ENCODE results near the gene TGDS.
A peak's percentile ranks its signal among the peaks of the same experiment; 100 is the strongest.
"Not testable (repeated sequence)": the region's sequence is repeated elsewhere in the genome, so short reads cannot be mapped to it uniquely, and the experiment has no call there.

TGDS gene, protein sequence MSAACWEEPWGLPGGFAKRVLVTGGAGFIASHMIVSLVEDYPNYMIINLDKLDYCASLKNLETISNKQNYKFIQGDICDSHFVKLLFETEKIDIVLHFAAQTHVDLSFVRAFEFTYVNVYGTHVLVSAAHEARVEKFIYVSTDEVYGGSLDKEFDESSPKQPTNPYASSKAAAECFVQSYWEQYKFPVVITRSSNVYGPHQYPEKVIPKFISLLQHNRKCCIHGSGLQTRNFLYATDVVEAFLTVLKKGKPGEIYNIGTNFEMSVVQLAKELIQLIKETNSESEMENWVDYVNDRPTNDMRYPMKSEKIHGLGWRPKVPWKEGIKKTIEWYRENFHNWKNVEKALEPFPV

DNA sequence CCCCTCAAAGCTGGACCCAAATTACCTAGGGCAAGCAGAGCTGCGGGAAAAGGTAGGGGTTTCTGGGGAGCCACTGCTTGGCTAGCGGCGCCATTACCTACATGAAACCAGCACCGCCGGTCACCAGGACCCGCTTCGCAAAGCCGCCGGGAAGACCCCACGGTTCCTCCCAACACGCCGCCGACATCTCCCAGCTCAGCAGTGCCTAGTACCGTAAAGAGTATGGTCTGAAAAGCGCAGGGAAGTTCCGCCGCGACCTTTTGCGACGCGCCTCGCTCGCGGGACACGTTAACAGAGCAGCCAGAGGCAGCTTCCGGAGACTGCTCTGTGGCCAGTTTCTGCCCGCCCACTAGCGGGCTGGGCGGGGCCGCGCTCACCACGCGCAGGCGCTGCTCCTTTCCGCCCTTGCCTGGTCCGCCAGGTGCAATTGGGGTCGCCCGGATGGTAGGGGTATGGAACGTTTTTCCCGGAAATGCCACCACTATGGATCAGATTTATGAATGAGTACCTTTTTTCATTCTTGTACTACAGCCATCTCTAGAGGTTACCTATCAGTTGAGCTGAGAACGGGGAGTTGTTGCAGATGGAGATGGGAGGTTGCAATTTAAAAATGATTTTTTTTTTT, at the start of gene TGDS:
Gene TGDS, minus strand, starts transcription at position 203 of the 625 bp plus-strand sequence. Its CDS starts 16 bp downstream, at position 187.
- DNase-seq, result peak; percentile 91

DNA sequence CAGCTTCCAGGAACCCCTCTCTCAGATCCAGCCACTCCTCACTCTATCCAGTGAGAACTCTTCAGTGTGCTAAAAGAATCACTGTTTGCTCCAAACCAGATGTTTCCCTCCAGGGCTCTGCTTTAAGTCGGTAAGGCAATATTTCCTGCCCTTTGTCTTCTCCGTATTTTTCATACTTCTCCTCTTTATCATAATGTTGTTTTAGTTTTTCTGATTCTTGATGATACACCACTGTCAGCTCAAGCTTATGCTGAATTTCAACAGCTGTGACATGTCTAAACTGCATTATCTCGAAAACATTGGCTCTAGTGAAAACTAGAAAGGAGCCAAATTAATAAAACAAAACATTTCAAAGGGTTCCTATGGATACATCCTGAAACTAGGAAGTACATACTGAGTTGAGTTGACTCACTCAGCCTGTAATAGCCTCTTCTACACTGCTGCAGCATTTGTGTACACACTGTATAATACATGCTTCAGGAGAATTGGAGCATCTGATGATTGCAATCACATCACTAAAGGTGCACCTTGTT, 45.5 kb upstream of the TGDS start:
- DNase-seq, result no peak

DNA sequence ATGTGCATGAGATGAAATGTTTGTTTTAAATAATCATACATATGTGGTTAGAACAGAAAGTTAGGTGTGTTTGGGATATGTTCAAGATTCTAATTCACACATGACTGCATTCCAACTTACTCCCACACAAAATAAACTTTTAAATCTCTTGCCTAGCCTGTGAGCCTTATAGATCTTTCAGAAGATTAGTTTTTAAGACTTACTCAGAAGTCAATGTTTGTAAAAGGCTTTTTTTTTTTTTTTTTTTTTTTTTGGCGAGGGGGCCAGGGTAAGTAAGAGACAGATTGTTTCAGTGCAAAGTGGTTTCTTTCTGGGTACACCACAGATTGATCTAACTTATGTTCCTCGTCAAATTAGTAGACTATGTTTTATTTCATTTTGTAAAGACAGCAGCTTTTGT, 44.8 kb upstream of the TGDS start:
- DNase-seq, result no peak

DNA sequence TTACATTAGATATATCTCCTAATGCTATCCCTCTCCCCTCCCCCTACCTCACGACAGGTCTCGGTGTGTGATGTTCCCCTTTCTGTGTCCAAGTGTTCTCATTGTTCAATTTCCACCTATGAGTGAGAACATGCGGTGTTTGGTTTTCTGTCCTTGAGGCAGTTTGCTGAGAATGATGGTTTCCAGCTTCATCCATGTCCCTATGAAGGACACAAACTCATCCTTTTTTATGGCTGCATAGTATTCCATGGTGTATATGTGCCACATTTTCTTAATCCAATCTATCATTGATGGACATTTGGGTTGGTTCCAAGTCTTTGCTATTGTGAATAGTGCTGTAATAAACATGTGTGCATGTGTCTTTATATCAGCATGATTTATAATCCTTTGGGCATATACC, 41.7 kb upstream of the TGDS start:
- not testable (repeated sequence) for DNase-seq

DNA sequence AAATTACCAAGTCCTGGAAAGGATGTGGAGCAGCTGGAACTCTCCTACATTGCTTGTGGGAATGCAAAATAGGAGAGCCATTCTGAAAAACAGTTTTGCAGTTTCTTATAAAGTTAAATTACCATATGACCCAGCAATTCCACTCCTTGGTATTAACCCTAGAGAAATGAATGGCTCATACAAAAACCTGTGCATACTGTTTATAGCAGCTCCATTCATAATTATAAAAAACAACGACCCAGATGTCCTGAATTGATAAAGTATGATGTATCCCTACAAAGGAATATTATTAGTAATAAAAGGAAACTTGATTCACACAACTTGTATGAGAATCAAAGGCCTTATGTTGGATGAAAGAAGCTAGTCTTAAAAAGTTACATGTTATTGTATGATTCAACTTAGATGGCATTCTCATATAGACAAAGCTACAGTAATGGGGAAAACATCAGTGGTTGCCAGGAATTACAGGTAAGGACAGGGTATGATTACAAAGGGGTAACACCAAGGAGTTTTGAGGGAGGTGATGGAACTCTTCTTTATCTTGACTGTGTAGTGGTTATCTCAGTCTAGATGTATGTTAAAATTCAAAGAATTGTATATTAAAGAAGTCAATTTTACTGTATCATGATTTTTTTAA, 41.1 kb upstream of the TGDS start:
- no peak for DNase-seq

DNA sequence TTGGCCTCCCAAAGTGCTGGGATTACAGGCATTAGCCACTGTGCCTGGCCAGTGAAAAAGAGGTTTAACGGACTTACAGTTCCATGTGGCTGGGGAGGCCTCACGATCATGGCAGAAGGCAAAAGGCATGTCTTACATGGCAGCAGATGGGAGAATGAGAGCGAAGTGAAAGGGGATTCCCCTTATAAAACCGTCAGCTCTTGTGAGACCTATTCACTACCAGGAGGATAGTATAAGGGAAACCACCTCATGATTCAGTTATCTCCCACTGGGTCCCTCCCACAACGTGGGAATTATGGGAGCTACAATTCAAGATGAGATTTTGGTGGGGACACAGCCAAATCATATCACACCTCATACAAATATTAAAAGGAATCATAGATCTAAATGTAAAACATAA, 40.1 kb upstream of the TGDS start:
- not testable (repeated sequence) for DNase-seq

DNA sequence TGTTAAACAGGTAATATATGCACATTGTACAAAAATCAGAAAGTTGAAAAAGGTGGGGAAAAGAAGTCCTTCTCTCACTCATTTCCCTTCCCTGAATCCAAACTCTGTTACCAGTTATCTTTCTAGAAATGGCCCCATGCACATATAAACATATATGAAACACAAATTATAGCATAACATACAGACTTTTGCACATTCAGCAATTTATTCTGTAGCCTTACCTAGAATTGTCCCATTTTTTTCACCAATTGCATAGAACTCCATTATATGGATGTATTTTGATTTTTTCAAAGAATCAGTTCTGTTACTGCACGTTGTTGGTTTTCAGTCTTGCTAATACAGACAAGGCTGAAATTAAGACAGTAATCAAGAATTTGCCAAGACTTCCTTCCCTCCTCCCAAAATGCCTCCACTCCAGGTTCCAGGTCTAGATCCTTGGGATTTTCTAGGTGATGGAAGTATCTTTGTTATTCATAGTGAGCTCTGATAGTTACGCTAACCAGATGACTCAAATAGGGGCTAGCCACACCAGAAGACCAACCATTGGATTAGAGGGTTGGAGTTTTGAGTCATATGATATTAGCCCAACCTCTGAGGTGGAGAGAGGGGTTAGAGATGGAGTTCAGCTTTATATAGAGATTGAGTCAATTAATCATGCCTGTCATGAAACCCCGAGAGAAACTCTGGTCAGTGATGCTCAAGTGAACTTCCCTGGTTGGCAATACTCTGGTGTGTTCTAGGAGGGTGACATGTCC, 36.5 kb upstream of the TGDS start:
- no peak for DNase-seq

DNA sequence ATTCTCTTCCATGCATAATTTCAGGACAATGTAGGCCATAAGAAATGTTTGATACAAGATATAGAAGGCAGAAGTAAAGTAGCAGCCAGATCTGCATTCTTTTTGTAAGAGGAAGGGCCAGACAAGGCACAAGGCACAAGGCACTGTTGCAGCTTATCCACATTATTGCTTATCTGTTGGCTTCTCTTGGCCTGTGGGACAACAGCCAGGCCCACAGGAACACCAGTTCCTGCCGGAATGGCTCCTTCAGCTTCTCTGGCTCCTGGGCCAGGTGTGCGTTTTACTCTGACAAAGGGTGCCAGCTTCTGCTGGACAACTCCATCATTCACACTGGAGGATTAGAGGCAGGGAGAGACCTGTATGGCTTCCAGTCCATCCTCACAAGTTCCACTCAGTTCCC, 34.9 kb upstream of the TGDS start:
- DNase-seq, result no peak

DNA sequence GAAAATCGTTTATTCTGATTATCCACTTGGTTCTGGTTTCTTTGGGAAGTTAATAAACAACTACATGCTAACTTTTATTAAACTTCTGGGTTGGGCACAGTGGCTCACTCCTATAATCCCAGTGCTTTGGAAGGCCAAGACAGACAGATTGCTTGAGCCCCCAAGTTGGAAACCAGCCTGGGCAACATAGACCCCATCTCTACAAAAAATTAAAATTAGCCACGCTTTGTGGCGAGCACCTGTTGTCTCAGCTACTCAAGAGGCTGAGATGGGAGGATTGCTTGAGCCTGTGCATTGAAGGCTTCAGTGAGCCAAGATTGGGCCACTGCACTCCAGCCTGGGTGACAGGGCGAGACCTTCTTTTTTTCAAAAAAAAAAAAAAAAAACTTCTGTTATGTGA, 27.4 kb upstream of the TGDS start:
- no peak for DNase-seq

DNA sequence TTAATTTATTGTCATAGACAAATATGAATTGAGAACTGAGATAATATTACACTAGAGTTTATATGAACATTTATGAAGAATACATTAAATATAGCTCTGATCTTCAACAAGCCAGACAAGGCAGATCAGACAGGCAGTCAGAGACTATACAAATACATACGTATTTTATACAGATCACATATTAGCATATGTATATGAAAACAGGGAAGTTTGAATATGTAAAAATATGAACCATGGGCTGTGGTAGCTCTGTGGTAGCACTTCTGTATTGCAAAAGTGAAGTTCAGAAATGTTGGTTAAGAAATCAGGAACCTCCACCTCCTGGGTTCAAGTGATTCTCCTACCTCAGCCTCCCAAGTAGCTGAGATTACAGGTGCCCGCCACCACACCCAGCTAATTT, 26.4 kb upstream of the TGDS start:
- no peak for DNase-seq

DNA sequence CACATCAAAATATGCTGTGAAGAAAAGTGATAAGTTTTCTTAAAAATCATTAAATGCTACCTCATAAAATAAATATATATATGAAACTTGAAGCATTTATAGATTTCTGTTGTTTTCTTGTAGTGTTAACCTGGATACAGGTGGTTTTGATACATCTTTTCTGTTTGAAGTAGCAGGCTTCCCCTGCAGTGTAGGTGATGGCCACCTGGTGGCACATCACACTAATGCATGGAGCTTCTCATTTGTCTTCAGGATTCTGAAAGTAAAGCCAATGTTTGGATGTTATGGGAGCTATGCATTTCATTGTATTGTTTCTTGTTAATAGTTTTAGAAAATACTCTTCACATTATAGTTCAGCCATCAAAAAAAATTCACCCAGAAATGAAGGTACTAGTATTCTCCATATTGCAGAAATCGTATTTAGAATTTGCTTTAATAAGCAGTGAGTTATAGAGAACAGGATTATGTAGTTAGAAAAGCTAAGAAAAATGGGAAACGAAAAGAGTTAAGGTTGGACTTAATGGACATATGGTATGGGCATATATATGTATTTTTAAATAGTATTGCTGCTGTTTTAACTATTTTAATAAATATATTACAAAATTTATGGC, 24.4 kb upstream of the TGDS start:
- DNase-seq, result peak; percentile 14

DNA sequence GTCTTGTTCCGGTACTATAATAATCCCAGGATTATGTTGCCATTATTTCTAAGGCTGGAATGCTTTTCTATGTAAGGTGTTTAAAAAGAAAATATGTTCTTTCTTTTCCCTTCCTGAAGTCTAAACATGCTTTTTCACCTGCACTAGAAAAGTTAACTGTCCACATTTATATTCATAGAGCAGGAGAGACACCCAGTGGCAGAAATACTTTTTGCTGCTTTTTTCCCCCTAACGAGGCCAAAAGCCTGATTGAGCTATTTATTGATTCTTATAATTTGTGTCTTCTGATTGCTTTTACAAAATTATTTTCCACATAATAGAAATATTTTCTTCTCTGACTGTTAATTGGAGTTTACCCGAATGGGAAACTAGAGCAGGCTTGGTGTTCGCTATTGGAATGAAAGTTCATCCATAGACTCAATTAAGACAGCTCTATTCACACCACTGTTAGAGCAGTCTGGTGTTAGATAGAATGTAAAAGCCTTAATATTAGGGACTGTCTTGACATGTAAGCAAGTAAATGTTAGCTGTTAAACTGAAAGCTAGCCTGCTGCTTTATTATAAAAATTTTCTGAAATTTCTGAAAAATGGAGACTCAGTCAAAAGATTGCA, 21.5 kb upstream of the TGDS start:
- DNase-seq, result peak; percentile 63

DNA sequence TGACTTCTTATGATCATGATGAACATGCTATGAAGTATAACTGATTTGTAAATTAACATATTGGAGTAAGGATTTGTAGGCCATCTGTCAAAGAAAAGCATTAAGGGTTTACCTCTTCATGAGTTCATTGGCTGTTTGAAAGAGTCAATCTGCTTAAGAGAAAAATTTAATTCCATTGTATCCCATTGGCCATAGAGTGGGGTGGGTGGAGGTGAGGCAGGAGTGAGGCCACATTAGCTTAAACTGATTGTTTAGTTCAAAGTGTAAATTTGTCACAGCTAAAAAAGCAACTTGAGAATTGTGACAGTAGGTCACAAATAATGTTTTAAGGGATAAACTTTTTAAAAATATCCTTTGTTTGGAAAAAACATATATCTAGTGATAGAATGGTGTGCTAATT, 17.1 kb upstream of the TGDS start:
- DNase-seq, result no peak

DNA sequence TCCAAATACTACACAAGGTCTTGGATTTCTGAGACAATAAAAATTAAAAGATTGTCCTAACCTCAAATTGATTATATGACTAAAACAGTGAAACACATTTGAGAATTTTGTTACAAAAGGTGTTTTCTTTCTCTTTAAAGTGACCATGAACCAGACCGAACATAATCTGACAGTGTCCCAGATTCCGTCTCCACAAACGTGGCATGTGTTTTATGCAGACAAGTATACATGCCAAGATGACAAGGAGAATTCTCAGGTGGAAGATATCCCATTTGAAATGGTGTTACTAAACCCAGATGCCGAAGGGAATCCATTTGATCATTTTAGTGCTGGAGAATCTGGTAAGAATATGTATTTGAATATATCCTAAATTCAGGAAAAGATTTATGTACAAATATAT, 16.1 kb upstream of the TGDS start:
- no peak for DNase-seq

DNA sequence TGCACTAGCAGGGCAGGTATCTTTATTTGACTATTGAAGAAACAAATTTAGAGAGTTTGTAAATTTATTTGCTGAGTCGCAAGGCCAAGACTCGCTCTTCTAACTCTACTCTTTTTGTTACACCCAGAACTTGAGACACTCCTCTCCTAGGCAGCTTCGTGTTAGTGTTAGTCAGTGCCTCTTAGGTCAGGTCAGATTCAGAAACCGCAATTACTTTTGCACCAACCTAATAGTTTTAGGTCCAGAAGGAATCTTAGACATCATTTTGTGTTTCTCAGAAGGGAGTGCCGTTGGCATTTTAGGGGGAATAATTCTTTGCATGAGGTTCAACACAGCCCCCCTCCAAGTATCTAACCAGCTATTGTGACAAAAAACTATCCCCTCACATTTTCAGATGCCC, 14.5 kb upstream of the TGDS start:
- no peak for DNase-seq

DNA sequence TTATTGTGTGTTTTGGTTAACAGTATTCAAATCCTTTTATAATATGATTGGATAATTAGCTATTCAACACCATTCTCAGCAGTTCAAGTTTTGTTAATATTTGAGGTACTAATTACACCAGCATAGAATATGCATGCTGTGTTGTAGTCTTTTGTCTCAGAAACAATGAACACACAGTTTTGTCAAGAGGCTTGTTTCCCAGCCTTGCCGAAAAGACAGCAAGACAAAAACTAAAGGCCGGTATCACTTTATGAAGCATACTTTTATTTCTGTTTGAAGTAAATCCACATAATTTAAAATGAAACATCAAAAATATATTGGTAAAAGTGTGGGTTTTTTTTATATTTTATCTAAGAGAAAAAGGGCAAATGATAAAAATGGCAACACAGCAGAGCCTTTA, 13.2 kb upstream of the TGDS start:
- DNase-seq, result no peak

DNA sequence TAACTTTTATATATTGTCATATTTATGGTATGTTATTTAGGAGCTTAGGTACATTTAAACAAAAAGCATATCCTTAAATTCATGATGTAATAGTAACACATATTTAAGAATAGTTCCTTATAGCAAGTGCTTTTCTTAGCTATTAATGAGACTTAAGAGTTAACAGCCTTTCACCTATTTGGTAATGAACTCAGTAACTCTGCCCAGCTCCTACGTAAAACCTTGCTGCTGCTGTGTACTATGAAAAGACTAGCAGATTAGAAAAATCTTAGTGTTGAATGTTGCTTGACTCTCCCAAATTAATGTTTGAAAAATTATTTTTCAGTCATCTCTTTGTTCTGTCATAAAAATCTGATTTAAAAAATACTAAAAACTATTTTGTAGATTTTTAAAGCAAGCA, 12.6 kb upstream of the TGDS start:
- DNase-seq, result no peak

DNA sequence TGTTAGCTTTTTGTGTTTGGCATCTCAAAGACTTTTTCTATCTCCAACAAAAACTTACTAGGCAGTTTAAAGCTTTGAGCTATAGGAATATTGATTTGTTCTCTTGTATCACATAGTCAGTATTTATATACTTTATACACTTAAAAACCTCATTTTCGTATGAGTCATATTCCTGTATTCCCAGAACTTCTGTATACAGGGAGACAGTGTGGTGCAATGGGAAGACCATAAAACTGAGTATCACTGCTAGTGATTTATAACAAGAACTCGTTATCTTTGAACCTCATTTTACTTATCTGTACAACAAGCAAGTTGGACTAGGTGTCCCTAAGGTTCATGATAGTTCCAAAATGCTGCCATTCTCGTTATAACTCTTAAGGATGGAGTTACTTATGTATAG, 12.0 kb upstream of the TGDS start:
- no peak for DNase-seq

DNA sequence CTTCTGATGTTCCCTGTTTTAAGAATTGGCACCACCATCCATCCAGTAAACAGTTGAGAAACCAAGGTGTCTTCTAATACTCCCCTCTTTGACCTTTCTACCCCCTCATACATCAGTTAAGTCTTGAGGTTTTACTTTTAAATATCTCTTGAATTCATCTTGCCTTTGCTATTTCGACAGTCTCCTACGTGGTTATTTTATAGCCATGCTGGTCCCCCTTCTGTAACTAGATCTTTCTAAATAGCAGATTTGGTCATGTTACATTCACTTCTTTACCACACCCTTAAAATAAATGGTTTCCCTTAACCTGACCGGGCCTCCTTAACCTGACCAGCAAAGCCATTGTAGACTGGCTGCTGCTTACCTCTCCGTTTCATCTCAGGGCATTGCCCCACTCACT, 11.1 kb upstream of the TGDS start:
- no peak for DNase-seq

DNA sequence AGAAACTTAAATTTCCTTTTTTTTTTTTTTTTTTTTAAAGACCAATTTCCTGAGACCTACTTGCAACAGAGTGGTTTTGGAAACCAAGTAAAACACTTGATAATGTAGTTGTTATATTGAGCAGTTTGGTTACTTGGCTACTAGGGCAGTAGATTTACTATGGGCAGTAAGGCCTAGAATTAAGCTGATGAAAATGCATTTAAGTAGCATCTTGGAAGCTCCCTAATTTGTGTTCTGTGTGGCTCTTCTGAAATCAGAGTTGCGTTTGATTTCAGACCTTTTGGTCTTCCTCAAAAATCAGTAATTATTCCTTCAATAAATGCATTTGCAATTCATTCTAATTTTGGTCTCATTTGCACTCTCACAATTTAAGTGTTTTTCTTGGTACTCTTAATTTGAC, 6.5 kb upstream of the TGDS start:
- no peak for DNase-seq

DNA sequence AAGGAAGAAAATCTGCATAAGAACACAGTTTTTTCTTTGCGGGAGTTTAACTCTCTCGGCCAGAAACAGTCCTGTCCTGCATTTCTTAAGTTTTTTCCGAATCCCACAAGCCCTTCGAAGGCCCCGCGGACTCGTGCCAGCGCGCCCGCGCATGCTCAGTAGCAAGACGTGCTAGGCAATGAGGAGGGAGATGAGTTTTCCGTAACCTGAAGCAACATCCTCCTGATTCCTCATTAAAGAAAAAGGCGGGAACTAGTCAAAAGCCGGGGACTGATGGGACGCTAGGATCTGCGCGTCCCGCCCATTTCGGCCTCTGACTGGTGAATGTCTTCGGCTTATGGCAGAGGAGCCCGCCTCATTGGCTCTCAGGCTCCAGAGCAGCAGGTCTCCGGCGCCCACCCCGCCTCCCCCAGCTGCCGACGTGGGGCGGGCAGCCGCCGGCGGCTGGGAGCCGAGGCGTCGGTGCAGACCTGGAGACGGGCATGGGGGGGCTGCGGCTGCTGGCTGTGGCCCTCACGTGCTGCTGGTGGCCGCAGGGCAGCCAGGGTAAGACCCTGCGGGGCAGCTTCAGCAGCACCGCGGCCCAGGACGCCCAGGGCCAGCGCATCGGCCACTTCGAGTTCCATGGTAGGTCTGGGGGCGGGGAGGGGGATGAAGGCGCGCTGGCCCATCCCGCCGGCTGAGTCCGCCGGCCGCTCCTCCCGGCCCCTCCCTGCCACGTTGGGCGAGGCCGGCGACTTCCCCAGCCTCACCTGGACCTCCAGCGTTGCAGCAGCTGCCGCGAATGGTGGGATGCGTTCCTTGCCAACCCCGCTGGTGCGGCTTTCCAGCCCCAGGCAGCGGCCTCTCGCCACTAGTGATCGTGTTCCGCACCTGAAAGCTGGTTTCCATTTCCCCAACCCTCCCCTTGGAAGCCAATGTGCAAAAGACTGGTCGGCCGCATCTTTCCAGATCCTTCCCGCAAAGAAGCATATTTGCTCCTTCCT, 5.8 kb upstream of the TGDS start, which contains the start of gene GPR180:
Gene GPR180, plus strand, starts transcription at position 412 of the 986 bp plus-strand sequence. Its CDS starts 71 bp downstream, at position 483.
- peak; percentile 92 for DNase-seq

Measured in CD4-positive, alpha-beta T cell treated with Interleukin-12 subunit alpha and Interleukin-12 subunit beta, for 1 hour (primary cell).